HL-60/S4 treated with retinoic acid at 250 ng/mL for 4 days and 3 days (cell line): ENCODE measurements around the gene MCAM.

Experiments
- in situ Hi-C: fragments of 300-500 bp; cut with MboI; formaldehyde crosslinking; loops from 2 replicates; pipeline ENCODE4 v1.7.0; 2022; ENCODE audit warnings: low sequenced_read_pairs

Gene MCAM

GRCh38 chr11:119316729-119317591 is at the start of gene MCAM:
Gene MCAM (minus strand): TSS chr11:119317130. CDS start chr11:119317101, 29 bp downstream.
- in situ Hi-C loops = no loop called here

DNA sequence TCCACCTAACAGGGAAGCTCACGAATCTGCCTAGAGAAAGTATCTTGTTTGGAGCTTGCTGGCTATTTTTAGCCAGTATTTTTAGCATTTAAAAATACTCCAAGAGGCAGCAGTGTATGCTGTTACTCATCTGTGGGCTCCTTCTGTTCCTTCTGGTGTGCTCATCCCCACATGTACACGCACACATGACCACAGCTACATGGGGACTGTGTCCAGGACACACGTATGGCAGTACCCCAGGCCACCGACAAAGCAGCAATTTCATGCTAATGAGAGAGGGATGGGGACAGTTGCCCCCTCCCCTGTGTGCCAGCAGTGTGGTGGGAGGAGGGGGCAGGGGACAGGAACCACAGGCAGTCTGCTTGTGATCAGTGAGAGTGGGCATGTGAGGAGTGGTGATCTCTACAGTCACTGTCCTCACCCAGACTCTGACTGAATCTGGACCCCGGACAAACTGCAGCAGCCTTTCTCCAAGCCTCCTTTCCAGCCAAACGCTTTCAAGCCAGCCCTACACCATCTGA is 48.2 kb upstream of the MCAM start:
- in situ Hi-C loops = no loop called here

DNA sequence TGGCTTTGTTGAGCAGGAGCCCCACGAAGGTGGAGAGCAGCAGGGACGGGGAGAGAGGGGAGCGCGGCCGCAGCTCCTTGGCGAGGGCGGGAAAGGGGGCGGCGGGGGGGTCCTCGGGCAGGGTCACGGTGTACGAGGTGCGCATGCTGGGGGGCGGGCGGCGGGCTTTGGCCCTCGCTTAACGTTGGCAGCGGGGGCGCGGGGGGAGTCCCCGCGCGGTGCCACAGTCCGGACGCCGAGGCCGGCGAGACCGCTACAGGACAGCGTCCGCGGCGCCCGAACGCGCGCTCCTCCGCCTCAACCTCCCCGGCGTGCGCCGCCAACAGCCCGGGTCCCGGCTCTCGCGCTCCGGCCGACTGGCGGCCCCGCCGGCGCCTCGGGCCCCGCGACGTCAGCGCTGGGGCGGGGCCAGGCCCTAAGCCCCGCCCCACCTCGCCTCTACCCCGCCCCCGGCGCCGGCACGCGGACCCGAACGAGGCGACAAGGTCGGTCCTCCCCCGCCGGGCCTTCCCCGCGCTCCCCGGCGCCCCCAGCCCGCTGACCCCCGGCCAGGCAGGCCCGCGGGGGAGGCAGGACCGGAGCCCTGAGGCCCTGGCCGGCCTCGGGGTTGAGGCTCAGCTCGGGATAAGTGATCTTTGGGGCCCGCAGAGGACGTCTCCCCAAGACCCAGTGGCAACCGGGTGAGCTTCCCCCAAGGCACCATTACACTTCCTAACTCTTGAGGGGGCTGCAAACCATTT is 47.1 kb upstream of the MCAM start:
- in situ Hi-C loops = no loop called here

- in situ Hi-C loops = no loop called here
These were observed 46.3 kb upstream of the MCAM start for GRCh38 chr11:119363081-119363850.

- in situ Hi-C loops = no loop called here
These were observed 45.8 kb upstream of the MCAM start for GRCh38 chr11:119362741-119363080.

- in situ Hi-C loops = no loop called here
These were observed 45.2 kb upstream of the MCAM start for GRCh38 chr11:119361941-119362725.

- in situ Hi-C loops = no loop called here
These were observed 44.3 kb upstream of the MCAM start for GRCh38 chr11:119361056-119361787.

DNA sequence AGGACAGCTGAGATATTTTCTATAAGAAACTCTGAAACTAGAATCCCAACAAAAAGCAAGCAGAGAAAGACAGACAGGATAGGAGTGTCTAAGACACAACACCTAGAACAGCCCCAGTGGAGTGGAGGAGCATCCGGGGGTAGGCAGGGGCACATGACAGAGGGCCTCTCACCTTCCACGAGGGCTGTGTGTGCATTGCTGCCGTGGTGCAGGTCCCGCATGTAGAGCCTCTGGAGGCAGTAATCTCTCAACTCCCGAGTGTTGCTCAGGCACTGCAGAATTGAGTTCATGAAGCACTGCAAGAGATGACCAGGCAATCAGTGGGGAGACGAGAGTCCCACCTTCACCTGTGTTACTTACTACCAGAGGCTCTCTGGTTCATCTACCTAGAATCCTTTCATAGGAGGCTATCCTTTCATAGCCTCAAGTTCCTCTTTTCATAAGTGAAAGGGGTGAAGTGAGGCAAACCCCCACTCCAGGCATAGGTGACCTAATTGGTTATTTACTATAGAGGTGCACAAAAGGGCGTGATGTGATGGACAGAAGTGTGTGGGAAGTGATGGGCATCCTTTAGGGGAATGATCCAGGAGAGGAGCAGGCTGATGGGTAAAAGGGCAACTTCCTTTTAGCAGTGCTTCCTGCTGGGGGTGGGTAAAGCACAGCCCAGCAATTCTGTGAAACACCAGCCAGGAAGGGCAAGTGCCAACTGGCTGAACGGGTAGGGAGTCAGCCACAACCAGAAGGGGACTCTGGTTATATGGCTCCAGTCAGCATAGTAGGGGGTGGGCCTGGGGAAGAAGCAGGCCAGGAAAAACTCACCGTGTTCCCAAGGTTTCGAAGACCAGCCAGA is 42.7 kb upstream of the MCAM start:
- in situ Hi-C loops = no loop called here

GRCh38 chr11:119357074-119357473 is 40.1 kb upstream of the MCAM start:
- in situ Hi-C loops = no loop called here

- in situ Hi-C loops = no loop called here
These were observed 39.6 kb upstream of the MCAM start for GRCh38 chr11:119356349-119357031.

GRCh38 chr11:119355091-119355843 is 38.3 kb upstream of the MCAM start:
- in situ Hi-C loops = no loop called here

DNA sequence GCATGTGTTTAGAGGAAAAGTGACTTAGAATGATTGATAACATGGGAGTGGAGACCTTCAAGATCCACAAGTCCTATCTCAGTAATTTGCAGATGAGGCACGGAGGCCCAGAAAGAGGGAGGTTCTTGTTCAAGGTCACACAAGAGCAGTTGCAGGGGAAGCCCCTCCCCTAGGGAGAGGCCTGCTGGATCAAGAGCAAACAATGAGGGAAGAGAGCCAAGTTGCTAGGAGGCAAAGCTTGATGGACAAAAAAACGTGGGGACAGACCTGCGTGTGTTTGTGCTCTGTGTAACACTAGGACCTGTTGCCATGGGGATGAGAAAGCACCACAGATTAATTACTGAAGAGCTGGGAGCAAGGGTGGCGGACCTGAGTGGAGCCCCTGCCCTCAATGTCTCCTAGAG is 35.9 kb upstream of the MCAM start:
- in situ Hi-C loops = no loop called here

DNA sequence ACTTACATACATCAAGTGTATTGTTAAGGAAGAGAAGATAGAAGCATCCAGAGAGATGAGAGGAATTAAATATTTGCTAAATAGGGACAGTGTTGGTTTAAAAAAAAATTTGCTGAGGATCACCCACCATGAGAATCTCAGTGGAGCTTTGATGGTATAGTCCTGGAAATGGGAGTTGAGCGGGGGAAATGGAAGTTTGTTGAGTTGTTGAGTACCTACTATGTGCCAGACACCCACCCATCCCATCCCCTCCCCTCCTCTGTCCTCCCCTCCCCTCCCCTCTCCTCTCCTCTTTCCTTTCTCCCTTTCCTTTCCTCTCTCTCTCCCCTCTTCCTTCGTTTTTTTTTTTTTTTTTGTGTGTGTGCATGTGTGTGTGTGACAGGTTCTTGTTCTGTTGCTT is 34.3 kb upstream of the MCAM start:
- in situ Hi-C loops = no loop called here

- in situ Hi-C loops = no loop called here
These were observed 33.4 kb upstream of the MCAM start for GRCh38 chr11:119350302-119350701.

DNA sequence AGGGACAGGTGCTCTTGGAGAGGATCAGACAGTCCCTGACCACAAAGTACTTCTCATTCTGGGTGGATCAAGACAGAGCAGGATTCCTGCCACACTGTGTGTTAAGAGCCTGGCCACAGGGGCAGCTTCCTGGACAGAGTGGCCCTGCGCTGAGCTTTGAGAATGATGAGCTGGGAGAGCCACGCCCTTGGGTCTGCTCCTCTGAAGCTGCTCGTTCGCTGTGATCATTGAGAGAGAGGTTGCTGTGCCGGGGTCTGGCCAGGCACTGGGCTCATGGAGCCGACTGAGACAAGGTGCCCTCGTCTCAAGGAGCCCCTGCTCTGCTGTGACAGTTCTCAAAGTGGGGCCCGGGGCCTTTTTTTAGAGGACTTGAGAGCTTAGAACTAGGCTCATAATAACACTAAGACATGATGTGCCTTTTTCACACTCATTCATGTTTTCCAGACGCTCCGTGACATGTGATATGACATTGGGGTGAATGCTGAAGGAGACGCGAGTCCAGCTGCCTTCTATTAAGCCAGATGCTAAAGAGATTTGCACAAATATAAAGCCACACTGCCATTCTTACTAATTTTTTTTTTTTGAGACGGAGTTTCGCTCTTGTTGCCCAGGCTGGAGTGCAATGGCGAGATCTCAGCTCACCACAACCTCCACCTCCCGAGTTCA is 31.1 kb upstream of the MCAM start:
- in situ Hi-C loops = no loop called here

GRCh38 chr11:119347242-119347641 is 30.3 kb upstream of the MCAM start:
- in situ Hi-C loops = no loop called here

DNA sequence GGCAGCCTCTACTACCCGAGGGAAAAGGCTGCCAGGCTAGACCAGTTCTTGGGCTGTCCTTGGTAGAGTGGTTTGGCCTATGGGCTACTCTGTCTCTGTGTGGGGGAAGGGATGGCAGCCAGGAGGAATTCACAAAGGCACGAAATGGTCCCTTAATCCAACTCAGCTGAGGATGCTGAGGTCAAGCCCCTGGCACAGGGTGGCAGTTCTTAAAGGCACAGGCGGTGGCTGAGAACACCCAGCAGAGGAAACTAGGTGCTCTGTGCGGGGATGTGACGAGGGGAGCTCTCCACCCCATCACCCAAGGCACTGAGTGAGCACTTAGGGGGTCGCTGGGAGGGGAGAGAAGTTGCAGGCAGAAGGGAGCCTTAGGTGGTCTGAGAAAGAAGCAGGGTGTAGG is 29.7 kb upstream of the MCAM start, which contains the start of gene MFRP:
TSS of gene MFRP (minus strand) at position 101 of the 400 bp plus-strand sequence. CDS start 192 bp downstream, outside the sequence.
- in situ Hi-C loops = no loop called here
